ENCODE results near the gene CCDC68. TPM values are rescaled to one million over a fixed set of nuclear protein-coding genes. Genes with fewer than 3 reads are reported as not detected.

The CCDC68 gene, protein sequence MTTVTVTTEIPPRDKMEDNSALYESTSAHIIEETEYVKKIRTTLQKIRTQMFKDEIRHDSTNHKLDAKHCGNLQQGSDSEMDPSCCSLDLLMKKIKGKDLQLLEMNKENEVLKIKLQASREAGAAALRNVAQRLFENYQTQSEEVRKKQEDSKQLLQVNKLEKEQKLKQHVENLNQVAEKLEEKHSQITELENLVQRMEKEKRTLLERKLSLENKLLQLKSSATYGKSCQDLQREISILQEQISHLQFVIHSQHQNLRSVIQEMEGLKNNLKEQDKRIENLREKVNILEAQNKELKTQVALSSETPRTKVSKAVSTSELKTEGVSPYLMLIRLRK
- total RNA-seq: not detected

DNA sequence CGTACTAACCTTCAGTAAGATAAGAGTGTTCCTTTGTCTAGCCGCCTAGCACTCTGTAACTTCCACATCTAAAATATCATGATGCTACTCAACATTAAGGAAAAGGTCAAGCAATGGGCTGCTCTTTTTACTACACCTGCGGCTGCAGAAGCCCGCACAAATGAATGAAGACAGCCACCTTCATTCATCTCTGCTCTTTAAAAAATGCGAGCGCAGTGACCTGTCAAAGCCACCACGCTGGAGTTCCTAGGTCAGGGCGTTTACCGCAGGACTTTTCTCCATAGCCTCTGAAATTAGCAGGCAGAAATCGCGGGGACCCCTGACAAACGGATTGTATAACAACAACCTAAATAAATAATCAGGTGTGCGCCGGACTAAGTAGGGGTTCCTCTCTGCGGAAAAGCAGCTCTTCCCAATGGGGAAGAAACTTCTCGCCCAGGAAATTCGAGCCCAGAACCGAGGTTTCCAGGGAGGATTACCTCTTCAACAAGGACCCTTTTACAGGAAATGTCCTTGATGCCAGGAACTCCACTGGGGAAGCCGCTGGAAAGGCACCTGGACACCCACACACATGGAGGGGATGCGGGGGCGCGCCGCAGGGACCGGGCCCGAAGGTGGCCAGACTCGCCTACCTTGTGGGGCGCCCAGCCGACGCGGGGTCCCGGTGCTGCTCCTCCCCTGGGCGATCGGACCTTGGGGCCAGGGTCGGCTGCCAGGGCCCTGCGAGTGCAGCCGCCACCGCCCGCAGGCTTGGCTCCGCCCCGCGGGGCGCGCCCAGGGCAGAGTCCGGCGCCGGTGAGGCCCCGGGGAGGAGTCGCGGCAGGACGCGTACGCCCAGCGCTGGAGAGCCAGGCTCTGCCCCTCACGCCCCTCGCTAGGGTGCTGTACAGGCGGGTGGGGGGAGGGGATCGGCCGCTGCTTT is at the start of gene CCDC68:
Gene CCDC68, minus strand, starts transcription at position 758 of the 922 bp plus-strand sequence. CDS start 16,670 bp downstream, outside the sequence.
- Mint-ChIP-seq H3K36me3 (no peaks in the 10 kb centered on the region), H3K9me3 (no peaks in the 10 kb centered on the region), H3K27ac (no peak within 1 kb of the TSS), H3K4me1 (peaks cover 2% of the 10 kb centered on the region), H3K27me3 (peaks cover 62% of the 10 kb centered on the region), H3K4me3 (no peak within 1 kb of the TSS)
- no peak for ATAC-seq (ENCODE audit: low read depth)
- POLR2A ChIA-PET: no interaction called here
- no peak for DNase-seq

DNA sequence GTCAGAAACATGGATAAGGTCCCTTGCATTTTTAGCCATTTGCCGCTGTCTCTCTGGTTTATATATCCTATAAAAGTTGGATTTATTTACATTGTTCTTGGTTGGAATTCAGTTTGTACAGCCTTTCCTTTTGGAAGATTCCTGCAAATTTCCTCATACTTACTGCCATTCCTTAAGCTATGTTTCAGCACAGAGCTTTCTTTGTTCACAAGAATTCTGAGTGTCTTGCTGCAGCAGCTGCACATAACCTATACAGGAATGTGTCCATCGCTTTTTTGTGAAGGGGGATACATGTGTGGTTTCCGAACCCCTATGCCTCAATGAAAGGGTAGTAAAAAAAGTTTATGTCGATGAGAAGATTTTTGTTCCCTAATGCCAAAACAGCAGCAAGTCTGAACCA is 48.3 kb upstream of the CCDC68 start:
- POLR2A ChIA-PET: no interaction called here
- ATAC-seq (ENCODE audit: low read depth): no peak
- no peak overlapping the region for H3K4me3 Mint-ChIP-seq

DNA sequence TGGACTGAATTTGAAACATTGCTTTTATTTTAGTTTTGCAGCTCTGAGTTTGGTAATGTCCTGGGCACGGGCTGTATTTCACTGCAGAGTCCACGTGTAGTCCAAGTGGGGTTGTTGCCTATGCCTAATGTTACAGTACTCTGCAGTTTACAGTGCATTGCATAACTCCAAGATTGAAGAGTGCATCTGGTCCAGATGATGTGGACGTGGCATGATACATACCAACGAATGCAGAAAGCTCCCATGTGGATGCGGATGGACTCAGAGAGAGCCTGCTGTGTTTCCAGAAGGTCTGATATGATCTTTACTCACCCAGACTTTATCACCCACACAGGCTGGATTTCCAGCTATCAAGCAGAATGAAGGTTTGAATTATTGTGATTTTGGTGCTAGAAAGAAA is 44.4 kb upstream of the CCDC68 start:
- Mint-ChIP-seq H3K27me3 (peaks cover 8% of the 10 kb centered on the region), H3K27ac (no peak overlapping the region), H3K9me3 (no peaks in the 10 kb centered on the region), H3K4me1 (no peaks in the 10 kb centered on the region), H3K4me3 (no peak overlapping the region), H3K36me3 (no peaks in the 10 kb centered on the region)
- ATAC-seq (ENCODE audit: low read depth) (no peak), DNase-seq (no peak)
- POLR2A ChIA-PET: no interaction called here

More for the DNA sequence above, 48.3 kb upstream of the CCDC68 start:
- H3K27me3 Mint-ChIP-seq: peaks cover 10% of the 10 kb centered on the region
- no peaks in the 10 kb centered on the region for H3K9me3 Mint-ChIP-seq
- DNase-seq: no peak
- no peaks in the 10 kb centered on the region for H3K4me1 Mint-ChIP-seq
- H3K36me3 Mint-ChIP-seq: no peaks in the 10 kb centered on the region
- H3K27ac Mint-ChIP-seq: no peak overlapping the region

DNA sequence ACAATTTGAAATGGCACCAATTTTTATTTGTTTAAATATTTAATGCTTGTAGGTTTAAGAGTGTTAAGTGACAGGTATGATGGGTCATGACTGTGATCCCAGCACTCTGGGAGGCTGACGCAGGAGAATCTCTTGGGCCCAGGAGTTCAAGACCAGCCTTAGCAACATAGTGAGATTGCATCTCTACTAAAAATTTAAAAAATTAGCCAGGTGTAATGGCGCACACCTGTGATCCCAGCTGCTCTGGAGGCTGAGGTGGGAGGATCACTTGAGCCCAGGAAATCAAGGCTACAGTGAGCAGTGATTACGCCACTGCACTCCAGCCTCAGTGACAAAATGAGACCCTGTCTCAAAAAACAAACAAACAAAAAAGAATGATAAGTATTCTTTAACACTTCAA is 43.0 kb upstream of the CCDC68 start:
- no peaks in the 10 kb centered on the region for H3K36me3 Mint-ChIP-seq
- DNase-seq (no peak), ATAC-seq (ENCODE audit: low read depth) (no peak)
- peaks cover 8% of the 10 kb centered on the region for H3K27me3 Mint-ChIP-seq
- H3K9me3 Mint-ChIP-seq: no peaks in the 10 kb centered on the region
- no peaks in the 10 kb centered on the region for H3K4me1 Mint-ChIP-seq
- no peak overlapping the region for H3K27ac Mint-ChIP-seq
- H3K4me3 Mint-ChIP-seq: no peak overlapping the region
- POLR2A ChIA-PET: no interaction called here

DNA sequence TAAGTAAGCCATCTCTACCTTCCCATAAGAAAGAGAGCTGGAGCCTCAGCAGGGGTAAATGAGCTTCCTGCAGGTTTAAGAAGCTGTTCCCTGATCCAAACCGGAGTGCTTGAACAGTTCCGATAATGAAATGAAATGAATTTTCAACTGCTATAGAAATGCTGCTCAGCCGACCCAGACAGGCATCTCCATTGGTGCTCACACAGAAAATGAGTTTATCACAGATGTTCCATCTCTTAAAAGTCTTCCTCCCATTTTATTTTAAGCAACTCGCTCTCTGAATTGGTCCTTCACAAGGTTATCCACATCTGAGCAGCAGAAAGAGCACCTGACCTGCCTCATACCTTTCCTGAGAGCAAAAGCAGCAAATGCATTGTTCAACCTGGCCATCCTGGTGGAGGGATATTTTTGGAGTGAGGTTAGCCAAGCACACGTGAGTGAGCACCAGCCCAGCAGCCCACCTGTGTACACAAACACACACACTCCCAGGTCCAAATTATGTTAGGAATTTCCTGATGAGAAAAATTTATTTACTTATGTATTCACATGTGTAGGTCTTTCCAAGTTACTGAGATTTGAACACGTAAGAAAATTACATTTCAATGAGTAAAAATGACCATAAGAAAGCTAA is 42.2 kb upstream of the CCDC68 start:
- Mint-ChIP-seq H3K4me1 (no peaks in the 10 kb centered on the region), H3K27me3 (peaks cover 8% of the 10 kb centered on the region), H3K4me3 (no peak overlapping the region), H3K36me3 (no peaks in the 10 kb centered on the region), H3K27ac (no peak overlapping the region), H3K9me3 (no peaks in the 10 kb centered on the region)
- no peak for ATAC-seq (ENCODE audit: low read depth)
- DNase-seq: no peak
- POLR2A ChIA-PET: no interaction called here

DNA sequence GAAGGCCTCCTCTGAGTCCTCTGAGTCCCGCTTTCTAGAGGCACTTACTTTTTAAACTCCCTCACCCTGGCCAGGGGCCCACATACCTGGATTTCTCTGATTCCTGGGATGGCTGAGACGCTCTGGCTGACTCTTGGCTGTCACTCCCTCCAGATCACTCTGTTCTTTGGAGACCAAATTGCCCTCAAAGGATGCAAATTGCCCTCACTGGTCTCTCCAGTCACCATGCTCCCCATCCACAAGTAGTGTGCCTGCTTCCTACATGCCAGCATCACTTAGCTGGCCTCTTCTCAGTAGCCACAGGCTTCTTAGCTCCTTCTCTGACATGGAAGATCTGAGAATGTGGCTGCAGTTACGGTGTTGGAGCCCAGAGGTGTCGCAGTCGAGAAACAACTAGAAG is 41.3 kb upstream of the CCDC68 start:
- Mint-ChIP-seq H3K27me3 (peaks cover 8% of the 10 kb centered on the region), H3K4me1 (no peaks in the 10 kb centered on the region), H3K36me3 (no peaks in the 10 kb centered on the region), H3K27ac (no peak overlapping the region), H3K9me3 (no peaks in the 10 kb centered on the region), H3K4me3 (no peak overlapping the region)
- no peak for ATAC-seq (ENCODE audit: low read depth)
- POLR2A ChIA-PET: no interaction called here
- DNase-seq: no peak

DNA sequence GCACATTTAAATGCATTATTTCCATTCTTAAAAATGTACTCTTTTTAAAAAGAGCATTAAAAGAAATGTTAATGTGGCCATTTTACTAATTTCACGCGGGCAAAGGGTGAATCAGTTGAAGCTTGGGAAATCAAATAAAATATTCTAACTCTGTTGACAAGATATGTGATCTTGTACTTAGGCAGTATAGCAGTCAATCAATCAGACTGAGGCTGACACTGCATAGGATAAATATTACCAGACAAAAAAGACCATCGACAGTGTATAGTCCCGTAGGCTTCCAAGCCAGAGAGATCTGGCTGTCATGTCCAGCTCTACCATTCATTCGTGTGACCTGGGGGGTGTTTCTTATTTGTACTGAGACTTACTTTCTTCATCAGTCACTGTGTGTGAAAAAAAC is 39.8 kb upstream of the CCDC68 start:
- H3K9me3 Mint-ChIP-seq: no peaks in the 10 kb centered on the region
- ATAC-seq (ENCODE audit: low read depth): no peak
- peaks cover 6% of the 10 kb centered on the region for H3K27me3 Mint-ChIP-seq
- no peak overlapping the region for H3K4me3 Mint-ChIP-seq
- POLR2A ChIA-PET: no interaction called here
- no peaks in the 10 kb centered on the region for H3K4me1 Mint-ChIP-seq
- H3K27ac Mint-ChIP-seq: no peak overlapping the region
- DNase-seq: no peak
- H3K36me3 Mint-ChIP-seq: no peaks in the 10 kb centered on the region

DNA sequence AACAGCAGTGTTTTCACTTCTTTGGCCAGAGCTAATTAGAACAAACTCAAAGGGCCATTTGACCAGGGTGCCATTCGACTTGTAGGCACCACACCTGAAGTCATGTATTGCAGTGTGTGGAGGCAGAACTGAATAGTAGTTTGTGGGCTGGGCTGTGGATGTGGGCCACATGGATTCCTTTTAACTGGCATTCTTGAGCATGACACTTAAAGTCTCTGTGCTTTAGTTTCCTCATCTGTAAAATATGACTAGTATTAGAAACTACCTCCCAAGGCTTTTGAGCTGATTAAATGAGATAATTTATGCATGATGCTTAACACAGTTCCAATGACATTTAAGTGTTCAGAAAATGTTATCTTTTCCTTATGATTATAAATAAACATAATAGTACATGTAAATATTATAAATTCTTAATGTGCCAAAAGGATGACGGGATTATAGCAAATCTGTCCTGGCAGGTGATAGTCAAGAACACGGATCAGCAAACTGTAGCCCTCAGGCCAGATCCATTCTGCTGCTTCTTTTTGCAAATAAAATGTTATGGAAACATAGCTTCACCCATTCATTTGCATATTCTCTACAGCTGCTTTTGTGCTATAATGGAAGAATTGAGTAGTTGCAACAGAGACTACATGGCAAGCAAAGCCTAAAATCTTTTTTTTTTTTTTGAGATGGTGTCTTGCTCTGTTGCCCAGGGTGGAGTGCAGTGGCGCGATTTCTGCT is 36.3 kb upstream of the CCDC68 start:
- no peak for ATAC-seq (ENCODE audit: low read depth)
- no peak for DNase-seq
- H3K27me3 Mint-ChIP-seq: peaks cover 8% of the 10 kb centered on the region
- no peak overlapping the region for H3K27ac Mint-ChIP-seq
- POLR2A ChIA-PET: no interaction called here
- H3K36me3 Mint-ChIP-seq: no peaks in the 10 kb centered on the region
- no peaks in the 10 kb centered on the region for H3K9me3 Mint-ChIP-seq
- H3K4me1 Mint-ChIP-seq: no peaks in the 10 kb centered on the region
- H3K4me3 Mint-ChIP-seq: no peak overlapping the region

DNA sequence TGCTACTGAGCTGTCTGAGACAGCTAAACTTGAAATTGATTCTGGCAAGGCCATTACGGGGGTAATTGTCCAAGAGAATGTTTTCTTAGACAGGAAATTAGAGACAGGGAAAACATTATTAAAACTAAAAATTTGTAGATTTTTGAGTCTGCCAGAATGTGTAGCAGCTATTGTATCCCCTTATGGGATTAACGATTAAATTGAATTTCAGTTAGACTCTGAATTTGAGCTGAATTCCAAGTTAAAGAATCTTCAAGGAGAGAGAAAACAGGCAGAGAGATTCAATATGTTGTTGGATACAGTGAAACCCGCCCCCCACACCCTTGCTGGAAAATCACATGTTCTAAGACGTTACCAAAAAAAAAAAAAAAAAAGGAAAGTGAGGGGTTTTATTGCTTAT is 32.7 kb upstream of the CCDC68 start:
- Mint-ChIP-seq H3K36me3 (no peaks in the 10 kb centered on the region), H3K27ac (no peak overlapping the region), H3K9me3 (no peaks in the 10 kb centered on the region), H3K4me3 (no peak overlapping the region), H3K4me1 (no peaks in the 10 kb centered on the region), H3K27me3 (peaks cover 4% of the 10 kb centered on the region)
- no peak for DNase-seq
- POLR2A ChIA-PET: no interaction called here
- no peak for ATAC-seq (ENCODE audit: low read depth)

DNA sequence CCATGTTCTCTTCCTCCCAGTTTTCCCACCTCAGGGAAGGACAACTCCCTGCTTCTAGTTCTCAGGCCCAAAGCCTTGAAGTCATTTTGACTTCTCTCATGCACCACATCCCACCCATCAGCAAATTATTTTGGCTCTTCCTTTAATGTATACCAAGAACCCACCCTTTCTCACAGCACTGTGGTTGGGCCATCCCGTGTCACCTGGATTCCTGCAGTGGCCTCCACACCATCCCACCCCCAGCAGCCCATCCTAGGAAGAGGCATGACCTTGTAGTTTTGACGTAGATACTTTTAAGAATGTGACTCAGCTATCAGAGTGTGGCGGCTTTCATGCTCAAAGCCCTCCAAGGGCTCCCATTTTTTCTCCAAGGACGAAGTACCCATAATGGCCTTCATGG is 25.6 kb upstream of the CCDC68 start:
- DNase-seq (no peak), ATAC-seq (ENCODE audit: low read depth) (no peak)
- Mint-ChIP-seq H3K4me3 (no peak overlapping the region), H3K9me3 (no peaks in the 10 kb centered on the region), H3K27ac (no peak overlapping the region), H3K36me3 (no peaks in the 10 kb centered on the region), H3K27me3 (peaks cover 5% of the 10 kb centered on the region), H3K4me1 (no peaks in the 10 kb centered on the region)
- POLR2A ChIA-PET: no interaction called here

DNA sequence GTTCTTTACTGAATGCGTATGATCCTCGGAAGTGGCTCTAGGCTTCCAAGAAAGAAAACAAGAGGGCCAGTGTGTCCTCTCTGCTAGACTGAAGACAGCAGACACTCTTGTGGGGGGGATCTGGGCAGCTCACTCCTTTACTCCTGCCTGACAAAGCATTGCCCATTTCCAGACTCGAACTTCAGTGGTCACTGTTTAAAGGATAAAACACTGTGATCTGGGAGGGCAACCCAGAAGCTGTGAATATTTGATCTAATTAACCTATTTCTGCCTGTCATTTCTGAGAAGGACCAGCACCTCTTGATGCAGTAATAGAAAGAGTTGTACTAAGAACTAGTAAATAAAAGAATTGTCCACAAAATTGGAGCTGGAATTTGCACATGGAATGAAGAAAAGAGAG is 24.5 kb upstream of the CCDC68 start:
- H3K4me3 Mint-ChIP-seq: no peak overlapping the region
- no peak overlapping the region for H3K27ac Mint-ChIP-seq
- no peaks in the 10 kb centered on the region for H3K36me3 Mint-ChIP-seq
- H3K27me3 Mint-ChIP-seq: peaks cover 5% of the 10 kb centered on the region
- DNase-seq (no peak), ATAC-seq (ENCODE audit: low read depth) (no peak)
- POLR2A ChIA-PET: no interaction called here
- no peaks in the 10 kb centered on the region for H3K9me3 Mint-ChIP-seq
- no peaks in the 10 kb centered on the region for H3K4me1 Mint-ChIP-seq

DNA sequence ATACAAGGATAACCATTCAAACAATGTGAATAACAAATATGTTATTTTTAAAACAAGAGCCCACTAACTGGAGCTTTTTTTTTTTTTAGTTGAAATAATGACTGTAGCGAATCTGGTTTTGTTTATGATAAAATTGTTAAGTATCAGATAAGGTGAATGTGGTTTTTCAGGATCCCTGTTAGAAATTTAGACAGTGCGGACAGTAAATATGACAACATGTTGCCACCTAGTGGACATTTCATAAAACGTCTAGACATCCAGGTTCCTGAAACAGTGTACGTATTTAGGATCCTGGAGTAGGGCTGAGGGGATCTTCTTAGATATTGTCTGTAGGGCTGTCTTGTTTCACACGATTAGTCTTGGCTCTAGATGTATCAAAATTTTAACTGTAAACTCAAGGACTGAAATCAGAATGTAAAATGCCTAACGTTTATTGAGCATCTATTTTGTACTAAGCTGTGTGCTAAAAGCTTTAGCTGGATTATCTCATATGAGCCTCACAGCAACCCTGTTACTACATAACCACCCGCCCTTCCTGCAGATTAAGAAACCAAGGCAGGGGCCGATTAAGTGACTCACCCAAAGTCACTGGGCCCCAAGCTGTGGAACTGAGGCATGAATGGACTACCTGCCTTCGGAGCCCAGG is 23.9 kb upstream of the CCDC68 start:
- H3K4me3 Mint-ChIP-seq: no peak overlapping the region
- DNase-seq: no peak
- H3K9me3 Mint-ChIP-seq: no peaks in the 10 kb centered on the region
- no peak overlapping the region for H3K27ac Mint-ChIP-seq
- no peaks in the 10 kb centered on the region for H3K36me3 Mint-ChIP-seq
- no peak for ATAC-seq (ENCODE audit: low read depth)
- H3K4me1 Mint-ChIP-seq: no peaks in the 10 kb centered on the region
- POLR2A ChIA-PET: no interaction called here
- peaks cover 5% of the 10 kb centered on the region for H3K27me3 Mint-ChIP-seq

DNA sequence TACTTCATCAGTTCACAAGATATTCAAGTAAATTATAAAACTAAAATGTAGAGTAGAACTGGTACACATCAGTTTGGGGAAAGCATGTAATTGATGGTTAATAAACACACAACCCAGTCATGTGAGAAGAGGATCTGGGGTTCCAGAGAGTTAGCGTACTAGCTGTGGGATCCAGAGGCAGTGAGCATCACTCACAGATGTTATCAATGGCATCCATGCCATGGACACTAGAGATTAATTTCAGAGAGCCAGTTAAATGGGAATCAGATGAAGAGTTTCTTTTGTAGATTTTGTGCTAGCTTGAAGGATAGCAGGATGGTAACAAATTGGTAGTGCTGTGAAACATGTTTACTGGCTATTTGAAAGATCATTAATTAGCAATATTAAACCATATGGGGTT is 21.8 kb upstream of the CCDC68 start:
- no peak for DNase-seq
- H3K27ac Mint-ChIP-seq: no peak overlapping the region
- no peak overlapping the region for H3K4me3 Mint-ChIP-seq
- no peaks in the 10 kb centered on the region for H3K4me1 Mint-ChIP-seq
- H3K36me3 Mint-ChIP-seq: no peaks in the 10 kb centered on the region
- POLR2A ChIA-PET: no interaction called here
- H3K9me3 Mint-ChIP-seq: no peaks in the 10 kb centered on the region
- ATAC-seq (ENCODE audit: low read depth): no peak
- H3K27me3 Mint-ChIP-seq: peaks cover 3% of the 10 kb centered on the region

All from activated naive CD8-positive, alpha-beta T cell treated with anti-CD3 and anti-CD28 coated beads, Interleukin-2, amount 10 ng/mL, durations not matched to agents 7 days and 5 days (primary cell).